Measurements from ENCODE around the gene IFNL2.
A peak's percentile ranks its signal among the peaks of the same experiment; 100 is the strongest.
"Not testable (repeated sequence)": the region's sequence is repeated elsewhere in the genome, so short reads cannot be mapped to it uniquely, and the experiment has no call there.

The IFNL2 gene

GRCh38 chr19:39297931-39298634 lies 29.9 kb downstream of the IFNL2 start:
- DNase-seq = no peak

GRCh38 chr19:39299404-39299803 lies 31.2 kb downstream of the IFNL2 start:
- no peak for DNase-seq

- no peak for DNase-seq
Observed at GRCh38 chr19:39299832-39300231, 31.6 kb downstream of the IFNL2 start.

GRCh38 chr19:39301021-39301420 lies 32.8 kb downstream of the IFNL2 start:
- no peak for DNase-seq

GRCh38 chr19:39301562-39301961 lies 33.4 kb downstream of the IFNL2 start:
- DNase-seq = no peak

GRCh38 chr19:39303373-39304184 lies 35.4 kb downstream of the IFNL2 start:
- no peak for DNase-seq

GRCh38 chr19:39304185-39304513 lies 36.0 kb downstream of the IFNL2 start:
- no peak for DNase-seq

- no peak for DNase-seq
Observed at GRCh38 chr19:39304701-39305571, 36.7 kb downstream of the IFNL2 start.

- no peak for DNase-seq
Observed at GRCh38 chr19:39306075-39306474, 37.9 kb downstream of the IFNL2 start.

GRCh38 chr19:39307046-39307821 lies 39.0 kb downstream of the IFNL2 start:
- peak; percentile 79 for DNase-seq

GRCh38 chr19:39307822-39308530 lies 39.8 kb downstream of the IFNL2 start:
- DNase-seq = no peak

GRCh38 chr19:39308531-39309304 lies 40.5 kb downstream of the IFNL2 start:
- DNase-seq = peak; percentile 42

- not testable (repeated sequence) for DNase-seq
Observed at GRCh38 chr19:39309305-39309670, 41.1 kb downstream of the IFNL2 start.

- no peak for DNase-seq
Observed at GRCh38 chr19:39310558-39311311, 42.5 kb downstream of the IFNL2 start.

- DNase-seq = no peak
Observed at GRCh38 chr19:39314016-39314728, 46.0 kb downstream of the IFNL2 start.

GRCh38 chr19:39315933-39316332 lies 47.7 kb downstream of the IFNL2 start:
- DNase-seq = no peak

GRCh38 chr19:39316627-39317321 lies 48.6 kb downstream of the IFNL2 start:
- no peak for DNase-seq

GRCh38 chr19:39317476-39317875 lies 49.3 kb downstream of the IFNL2 start:
- no peak for DNase-seq

- no peak for DNase-seq
Observed at GRCh38 chr19:39318071-39318470, 49.9 kb downstream of the IFNL2 start.
